ACHN (cell line): ENCODE measurements around the gene PLSCR5.

ENCODE experiments used
- DNase-seq: peaks from one replicate; pipeline ENCODE4 v3.0.0-alpha.2; 2015
- in situ Hi-C: cut with HindIII; loops from 2 replicates; pipeline ENCODE4 v1.10.0; 2017; ENCODE audit warnings: low sequenced_read_pairs, low pct_ligation_motif_present, low pct_unique_long_range_greater_than_20kb

PLSCR5 gene

DNA sequence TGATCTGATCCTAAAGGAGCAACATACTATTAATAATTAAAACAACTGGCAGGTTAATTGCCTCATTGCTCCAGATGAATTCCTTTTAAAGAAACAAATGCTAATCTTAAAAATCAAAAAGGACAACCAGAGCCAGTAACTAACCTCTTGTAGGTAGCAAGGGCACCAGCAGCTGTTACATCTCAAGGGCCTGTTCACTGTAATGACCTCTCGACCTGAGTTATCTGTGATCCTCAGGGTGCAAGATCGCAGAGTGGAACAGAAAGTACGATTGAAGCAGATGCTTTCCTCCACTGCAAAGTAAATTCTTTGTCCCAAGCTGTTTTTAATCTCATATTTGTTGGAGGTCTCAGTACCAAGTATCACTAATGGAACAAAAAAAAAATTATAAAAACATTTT is 11.4 kb downstream of the PLSCR5 start:
- in situ Hi-C loops: no loop called here

DNA sequence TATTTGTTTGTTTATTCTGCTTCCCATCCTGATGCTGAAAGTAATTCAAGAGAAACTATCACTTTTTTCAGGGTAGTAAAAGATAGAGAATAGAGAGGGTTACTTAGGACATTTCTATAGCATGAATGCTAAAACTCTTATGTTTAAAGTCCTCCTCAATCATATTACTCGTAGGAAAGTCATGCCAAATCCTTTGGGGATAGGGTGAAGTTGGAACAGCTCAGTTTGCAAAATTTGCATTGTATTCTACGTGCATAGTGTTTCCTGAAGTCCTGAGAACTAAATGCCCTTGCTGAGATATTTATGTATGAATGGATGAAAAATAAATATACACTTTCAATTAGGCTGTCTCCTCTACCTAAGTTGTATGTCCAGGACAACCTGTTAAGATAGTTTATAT is 14.6 kb downstream of the PLSCR5 start:
- DNase-seq: no peak
- in situ Hi-C loops: no loop called here

More for the DNA sequence above, 11.4 kb downstream of the PLSCR5 start:
- no peak for DNase-seq

DNA sequence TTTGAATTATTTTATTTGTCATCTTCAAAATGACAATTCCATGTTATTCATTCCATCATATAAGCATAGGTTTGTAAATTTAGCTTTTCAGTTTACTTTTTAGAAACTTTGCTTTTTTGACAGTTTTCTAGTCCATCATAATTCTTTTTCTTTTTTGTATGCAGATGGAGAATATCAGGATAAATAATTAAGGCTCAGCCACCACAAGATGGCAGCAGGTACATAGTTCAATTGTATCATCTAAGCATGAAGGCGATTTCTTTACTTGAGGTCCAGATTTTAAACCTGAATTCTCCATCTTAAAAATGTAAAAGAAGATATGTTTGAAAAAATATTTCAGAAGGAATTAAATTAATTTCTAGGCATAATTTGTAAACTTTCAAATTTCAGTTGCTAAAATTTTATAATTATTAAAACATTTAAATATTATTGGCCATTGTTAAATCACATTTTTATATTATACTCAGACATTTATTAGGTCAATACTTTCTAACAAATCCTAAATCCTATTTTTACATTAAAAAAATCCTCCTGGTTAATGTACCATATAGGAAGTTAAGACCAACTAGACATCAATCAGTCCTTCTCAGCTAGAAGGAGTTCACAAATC is 15.1 kb downstream of the PLSCR5 start:
- in situ Hi-C loops: no loop called here
- peak; percentile 60 for DNase-seq

DNA sequence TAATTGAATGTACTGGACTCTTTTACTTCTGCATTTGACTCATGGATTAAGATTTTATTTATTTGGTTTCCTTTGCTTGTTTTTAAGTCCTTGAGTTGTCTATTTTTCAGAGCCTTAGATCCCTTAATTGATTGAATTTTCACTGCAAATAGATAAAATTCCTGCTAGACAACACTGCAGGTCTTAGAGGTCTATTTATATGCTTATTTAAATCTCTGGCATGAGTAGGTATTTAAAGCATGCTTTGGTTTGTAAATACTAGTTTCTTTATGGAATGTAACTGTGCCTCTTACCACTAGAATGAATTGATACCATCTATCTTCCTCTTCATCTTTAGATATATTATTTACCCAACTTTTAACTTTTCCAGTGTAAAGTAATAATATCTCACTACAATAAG is 20.0 kb downstream of the PLSCR5 start:
- in situ Hi-C loops: no loop called here
- DNase-seq: no peak

DNA sequence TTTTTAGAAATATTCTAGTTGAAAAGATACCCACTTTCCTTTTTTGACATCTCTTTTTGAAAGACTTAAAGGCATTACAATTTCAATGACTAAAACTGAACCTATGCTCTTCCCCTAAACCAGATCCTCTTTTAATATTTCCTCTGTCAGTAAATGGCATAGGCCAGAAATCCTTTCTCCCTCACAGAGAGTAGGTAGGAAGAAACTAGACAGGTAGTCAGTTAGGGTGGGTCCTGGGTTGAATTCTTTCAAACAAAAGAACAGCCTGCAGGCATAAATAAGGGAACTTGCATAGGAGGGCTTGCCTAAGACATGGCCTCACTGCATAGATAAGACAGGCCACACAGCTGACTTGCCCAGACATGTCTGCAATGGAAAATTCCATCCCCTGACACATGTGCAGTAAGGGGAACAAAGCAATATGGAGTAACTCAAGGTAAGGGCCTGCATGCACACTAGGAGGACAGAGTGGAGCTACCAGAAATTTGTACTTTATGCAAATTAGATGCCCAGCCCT is 23.1 kb downstream of the PLSCR5 start:
- in situ Hi-C loops: no loop called here
- DNase-seq: no peak

DNA sequence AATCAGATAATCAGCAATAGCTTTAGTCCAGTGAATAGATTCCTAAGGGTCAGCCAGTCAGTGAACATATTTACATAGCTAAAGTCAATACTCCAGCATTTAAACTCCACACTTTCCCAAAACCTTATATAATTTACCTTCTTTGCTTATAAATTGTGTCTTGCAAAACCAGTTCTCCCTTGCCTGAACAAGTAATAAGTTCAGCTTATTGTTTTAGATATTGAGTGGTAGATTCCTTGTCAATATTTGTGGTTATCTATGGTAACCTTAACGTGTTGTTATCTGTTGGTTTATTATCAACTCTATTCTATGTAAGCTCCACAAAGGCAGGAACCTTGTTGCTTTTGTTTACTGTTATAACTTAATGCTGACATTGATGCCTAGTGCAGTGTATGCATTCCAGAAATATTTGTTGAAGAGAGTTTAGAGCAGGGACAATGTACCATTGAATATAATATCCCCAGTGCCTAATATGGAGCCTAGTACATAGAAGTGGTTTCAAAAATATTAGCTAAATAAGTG is 24.0 kb downstream of the PLSCR5 start:
- in situ Hi-C loops: no loop called here

DNA sequence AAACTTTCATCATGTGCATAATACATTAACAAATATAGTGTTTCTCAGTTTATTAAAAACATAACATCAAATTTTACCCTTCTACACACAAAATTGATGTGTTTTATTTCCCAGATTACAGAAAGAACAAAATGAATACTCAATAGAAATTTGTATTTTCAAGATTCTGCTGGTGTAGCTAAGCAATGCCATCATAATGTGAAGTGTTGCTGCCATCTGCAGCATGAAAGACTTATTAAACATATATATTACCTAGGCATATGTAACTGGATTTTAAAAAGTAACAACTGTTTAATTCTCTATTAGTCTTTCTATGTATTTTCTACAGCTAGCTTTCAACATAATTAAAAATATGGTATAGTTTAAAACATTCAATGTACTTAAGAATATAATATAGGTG is 27.5 kb downstream of the PLSCR5 start:
- in situ Hi-C loops: no loop called here
- peak; percentile 50 for DNase-seq

More for the DNA sequence above, 24.0 kb downstream of the PLSCR5 start:
- no peak for DNase-seq

DNA sequence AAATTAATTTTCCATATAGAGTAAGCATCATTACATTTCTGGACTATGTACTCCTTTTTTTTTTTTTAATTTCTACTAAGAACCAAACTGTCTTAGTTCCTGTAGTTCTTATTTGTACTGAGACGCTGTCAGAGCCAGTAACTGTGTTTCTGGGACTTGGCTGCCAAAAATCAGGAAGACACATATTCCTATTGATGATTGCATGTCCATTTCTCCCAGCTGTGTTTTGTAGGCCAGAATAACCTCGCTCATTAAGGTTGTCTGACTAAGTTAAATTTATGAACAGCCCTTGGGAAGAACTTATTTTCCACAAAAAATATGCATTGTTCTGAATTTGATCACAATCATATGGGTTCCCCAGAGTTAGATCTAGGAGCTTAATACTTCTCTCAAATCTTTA is 29.5 kb downstream of the PLSCR5 start:
- in situ Hi-C loops: no loop called here

DNA sequence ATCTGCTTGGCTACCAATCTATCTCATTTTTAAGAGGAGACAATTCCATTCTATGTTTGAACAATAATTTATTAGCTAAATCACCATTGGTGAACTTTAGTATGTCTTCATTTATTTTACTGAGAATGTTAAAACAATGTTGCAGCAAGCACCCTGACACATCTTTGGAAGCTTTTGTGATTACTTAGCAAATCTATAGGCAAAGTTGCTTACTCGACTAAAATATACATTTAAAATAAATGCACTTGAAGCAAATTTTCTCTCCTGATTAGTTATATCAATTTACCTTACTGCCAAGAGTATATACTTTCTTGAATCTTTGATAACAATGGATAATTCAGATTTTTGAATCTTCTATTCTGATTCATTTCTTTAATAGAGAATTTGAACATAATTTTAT is 31.0 kb downstream of the PLSCR5 start:
- DNase-seq: no peak
- in situ Hi-C loops: no loop called here

More for the DNA sequence above, 29.5 kb downstream of the PLSCR5 start:
- DNase-seq: no peak

DNA sequence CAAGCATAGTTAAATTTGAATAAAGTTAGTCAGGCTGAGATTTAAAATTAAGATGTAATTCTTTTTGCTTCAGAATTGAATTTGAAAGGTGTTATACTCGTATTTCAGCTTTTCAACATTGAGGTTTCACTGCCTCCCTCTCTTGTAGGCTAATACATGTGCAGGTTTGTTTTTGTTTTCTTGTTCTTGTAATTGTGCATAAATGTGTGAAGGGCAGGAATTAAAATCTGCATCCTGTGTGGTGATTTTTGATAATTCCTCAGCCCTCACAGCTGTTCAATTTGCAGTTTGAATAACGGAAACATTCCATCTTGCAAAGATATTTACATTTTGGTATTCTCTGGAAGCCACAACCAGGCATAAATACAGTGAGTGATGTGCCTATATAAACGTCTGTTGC is 35.8 kb downstream of the PLSCR5 start:
- DNase-seq: no peak
- in situ Hi-C loops: no loop called here

DNA sequence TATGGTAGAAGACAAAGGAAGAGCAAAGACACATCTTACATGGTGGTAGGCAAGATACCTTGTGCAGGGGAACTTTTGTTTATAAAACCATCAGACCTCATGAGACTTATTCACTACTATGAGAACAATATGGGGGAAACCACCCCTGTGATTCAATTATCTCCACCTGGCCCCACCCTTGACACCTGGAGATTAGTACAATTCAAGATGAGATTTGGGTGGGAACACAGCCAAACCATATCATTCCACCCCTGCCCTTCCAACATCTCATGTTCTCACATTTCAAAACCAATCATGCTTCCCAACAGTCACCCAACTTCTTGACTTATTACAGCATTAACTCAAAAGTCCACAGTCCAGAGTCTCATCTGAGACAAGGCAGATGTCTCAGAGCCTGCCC is 39.0 kb downstream of the PLSCR5 start:
- in situ Hi-C loops: no loop called here
- no peak for DNase-seq

DNA sequence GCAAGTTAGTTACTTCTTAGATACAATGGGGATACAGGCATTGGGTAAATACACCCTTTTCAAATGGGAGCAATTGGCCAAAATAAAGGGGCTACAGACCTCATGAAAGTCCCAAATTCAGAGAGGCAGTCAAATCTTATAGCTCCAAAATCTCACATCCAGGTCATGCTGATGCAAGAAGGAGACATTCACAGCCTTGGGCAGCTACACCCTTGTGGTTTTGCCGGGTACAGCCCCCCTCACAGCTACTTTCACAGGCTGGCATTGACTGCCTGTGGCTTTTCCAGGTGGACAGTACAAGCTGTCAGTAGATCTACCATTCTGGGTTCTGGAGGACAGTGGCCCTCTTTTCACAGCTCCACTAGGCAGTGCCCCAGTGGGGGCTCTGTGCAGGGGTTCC is 43.3 kb downstream of the PLSCR5 start:
- in situ Hi-C loops: no loop called here
- no peak for DNase-seq

DNA sequence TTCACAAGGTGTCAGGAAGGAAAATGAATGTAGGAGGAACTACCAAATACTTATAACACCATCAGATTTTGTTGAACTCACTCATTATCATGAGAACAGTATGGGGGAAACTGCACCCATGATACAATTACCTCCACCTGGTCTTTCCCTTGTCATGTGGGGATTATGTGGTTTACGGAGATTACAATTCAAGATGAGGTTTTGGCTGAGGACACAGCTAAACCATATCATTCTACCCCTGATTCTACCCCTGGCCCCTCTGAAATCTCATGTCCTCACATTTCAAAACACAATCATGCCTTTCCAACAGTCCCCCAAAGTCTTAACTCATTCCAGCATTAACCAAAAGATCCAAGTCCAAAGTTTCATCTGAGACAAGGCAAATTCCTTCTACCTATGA is 43.7 kb downstream of the PLSCR5 start:
- DNase-seq: no peak
- in situ Hi-C loops: no loop called here

DNA sequence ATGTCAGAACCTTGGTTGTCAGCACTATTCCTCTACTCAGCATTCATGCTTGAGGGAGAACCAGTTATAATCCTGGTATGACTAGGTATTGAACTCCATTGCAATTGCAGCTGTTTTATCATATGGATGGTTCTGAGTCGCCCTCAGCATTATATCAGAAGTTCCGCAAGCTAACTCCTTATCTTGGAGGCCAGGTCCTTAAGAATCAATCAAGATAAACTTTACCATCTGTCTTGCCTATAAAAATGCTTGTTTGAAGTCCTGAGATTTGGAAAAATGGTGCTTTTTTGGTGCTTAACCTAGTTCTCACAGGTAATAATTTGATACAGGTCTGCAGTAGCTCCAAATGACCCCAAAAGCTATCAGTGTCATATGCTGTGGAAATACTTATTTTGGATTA is 44.5 kb downstream of the PLSCR5 start:
- DNase-seq: no peak
- in situ Hi-C loops: no loop called here

DNA sequence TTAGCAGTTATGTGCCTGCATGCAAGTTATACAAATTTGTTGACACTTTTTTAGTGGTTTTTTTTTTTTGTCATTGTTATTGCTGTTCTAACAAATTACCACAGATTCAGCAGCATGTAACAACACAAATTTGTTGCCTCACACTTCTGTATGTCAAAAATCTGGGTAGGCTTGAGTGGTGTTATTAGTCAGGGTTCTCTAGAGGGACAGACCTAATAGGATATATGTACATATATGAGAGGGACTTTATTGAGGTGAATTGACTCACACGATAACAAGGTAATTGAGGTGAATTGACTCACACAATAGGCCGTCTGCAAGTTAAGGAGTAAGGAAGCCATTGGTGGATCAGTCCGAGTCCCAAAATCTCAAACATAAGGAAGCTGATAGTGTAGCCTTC is 45.8 kb downstream of the PLSCR5 start:
- DNase-seq: no peak
- in situ Hi-C loops: no loop called here

DNA sequence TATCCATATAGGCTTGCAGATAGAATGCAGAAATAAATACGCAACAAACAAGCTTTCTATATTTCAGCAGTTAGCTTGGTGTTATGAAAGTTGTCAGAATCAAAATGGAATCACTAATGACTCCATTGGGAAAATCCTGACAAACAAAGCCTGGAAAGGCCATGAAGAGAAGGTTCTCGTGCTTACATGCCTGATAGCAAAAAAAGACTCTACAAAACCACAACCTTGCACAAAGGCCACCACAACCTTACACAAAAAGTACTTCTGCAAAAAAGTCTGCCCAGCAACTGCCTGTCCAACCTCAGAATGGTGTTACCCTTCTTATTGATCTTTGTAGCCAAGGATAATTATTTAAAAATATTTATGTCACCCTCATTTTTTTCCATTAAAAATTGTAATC is 46.4 kb downstream of the PLSCR5 start:
- in situ Hi-C loops: no loop called here
- no peak for DNase-seq

DNA sequence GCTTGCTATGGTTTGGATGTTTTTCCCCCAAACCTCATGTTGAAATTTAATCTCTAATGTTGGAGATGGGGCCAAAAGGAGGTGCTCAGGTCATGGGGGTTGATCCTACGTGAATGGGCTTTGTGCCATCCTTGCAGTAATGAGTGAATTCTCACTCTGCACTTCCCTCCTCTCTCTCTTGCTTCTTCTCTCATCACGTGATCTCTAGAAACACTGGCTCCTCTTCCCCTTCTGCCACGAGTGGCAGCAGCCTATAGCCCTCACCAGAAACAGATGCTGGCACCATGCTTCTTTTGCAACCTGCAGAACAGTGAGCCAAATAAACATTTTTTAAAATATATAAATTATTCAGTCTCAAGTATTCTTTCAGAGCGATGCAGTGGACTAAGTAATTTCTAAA is 47.4 kb downstream of the PLSCR5 start:
- no peak for DNase-seq
- in situ Hi-C loops: no loop called here

DNA sequence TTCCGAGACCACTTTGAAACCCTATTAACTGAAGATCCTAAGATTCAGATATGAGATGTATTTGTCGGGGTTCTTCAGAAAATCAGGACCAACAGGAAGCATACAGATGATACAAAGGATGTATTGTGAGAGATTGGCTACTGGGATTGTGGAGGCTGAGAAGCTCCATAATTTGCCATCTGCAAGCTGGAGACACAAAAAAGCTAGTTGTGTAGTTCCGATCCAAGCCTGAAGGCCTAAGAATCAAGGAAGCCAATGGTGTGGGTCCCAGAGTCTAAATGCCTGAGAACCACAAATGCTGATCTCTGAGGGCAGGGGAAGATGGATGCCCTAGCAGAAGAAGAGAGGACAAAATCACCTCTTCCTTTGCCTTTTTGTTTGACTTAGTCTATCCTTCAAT is 49.8 kb downstream of the PLSCR5 start:
- DNase-seq: no peak
- in situ Hi-C loops: no loop called here

DNA sequence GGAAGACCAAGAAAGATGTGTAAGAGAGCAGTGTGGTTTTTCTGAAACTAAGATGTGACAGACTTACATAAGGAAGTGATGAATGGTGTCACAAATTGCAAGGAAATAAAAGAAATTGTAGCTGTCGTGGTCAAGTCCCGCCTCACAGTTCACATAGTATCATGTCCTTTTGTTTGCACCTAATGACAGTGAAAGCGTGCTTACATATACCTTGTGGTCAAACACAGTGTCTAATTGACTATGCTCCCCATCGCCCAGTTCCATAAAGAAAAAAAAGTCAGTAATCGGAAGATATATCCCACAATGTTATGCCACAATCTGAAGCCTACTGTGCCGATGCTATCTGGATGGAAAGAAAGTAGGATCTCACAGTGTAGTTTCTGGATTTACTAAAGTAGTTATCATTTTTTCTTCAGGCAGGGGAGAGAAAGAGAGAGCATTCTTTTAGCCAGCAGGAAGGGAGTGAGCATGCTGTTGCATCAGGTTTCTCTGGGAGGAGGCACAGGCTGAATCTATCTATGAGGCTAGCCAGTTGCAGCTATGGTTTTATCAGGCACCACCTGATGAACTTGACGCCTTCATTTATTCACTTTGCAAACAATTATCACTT is 50.9 kb downstream of the PLSCR5 start:
- in situ Hi-C loops: no loop called here

More for the DNA sequence above, 50.9 kb downstream of the PLSCR5 start:
- no peak for DNase-seq
